Head of caudate nucleus (tissue), 42 donors: ENCODE data around the gene RPS6KA2.

Source experiments
- DNase-seq, 42 donors: peaks; one replicate each; pipeline versions ENCODE4 v3.0.0 to v3.0.0-alpha.2; 2020 to 2021; ENCODE audit warnings: mixed read lengths in 7 of 42
- intact Hi-C: fragments of 100-400 bp; cut with DNase I; formaldehyde crosslinking; loops from one replicate; pipeline ENCODE4 v1.15.0; 2022

The RPS6KA2 gene

DNA sequence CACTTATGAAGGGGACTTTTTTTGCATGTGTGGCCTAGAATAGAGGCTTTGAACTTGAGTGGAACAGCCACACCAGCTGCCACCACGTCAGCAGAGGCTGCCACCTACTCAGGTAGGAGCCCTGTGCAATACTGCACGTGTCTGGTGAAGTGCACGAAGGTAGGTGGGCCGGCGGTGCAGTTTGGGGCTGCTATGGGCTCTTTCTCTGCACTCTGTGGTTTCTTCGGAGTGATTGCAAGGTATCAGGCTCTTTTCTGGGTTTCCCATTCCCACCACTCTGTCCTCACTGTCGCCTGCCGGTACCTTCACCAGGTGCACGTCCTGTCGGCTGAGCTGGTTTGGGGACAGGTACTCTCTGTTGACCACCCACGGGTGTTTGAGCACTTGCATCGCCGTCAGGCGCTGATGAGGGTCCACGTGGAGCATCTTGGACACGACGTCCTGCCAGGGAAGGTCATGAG is 213.5 kb downstream of the RPS6KA2 start:
- peak in 6 of 42 donors; percentile 32 to 57 (median 36) for DNase-seq

GRCh38 chr6:166412911-166413384 is 214.1 kb downstream of the RPS6KA2 start:
- intact Hi-C loops = no loop called here

More for the DNA sequence above, 213.5 kb downstream of the RPS6KA2 start:
- intact Hi-C loops = no loop called here

GRCh38 chr6:166412156-166412910 is 214.7 kb downstream of the RPS6KA2 start:
- DNase-seq = peak in 1 of 42 donors; percentile 31
- intact Hi-C loops = no loop called here

More at GRCh38 chr6:166412911-166413384, 214.1 kb downstream of the RPS6KA2 start:
- no peak for DNase-seq

- peak in 1 of 42 donors; percentile 30 for DNase-seq
- intact Hi-C loops = no loop called here
These were observed 215.3 kb downstream of the RPS6KA2 start for GRCh38 chr6:166411721-166412151.

GRCh38 chr6:166411271-166411670 is 215.8 kb downstream of the RPS6KA2 start:
- intact Hi-C loops = no loop called here
- DNase-seq = peak in 1 of 42 donors; percentile 29

GRCh38 chr6:166410426-166410935 is 216.6 kb downstream of the RPS6KA2 start:
- DNase-seq = no peak
- intact Hi-C loops = no loop called here

GRCh38 chr6:166408936-166409755 is 217.9 kb downstream of the RPS6KA2 start:
- intact Hi-C loops = no loop called here
- no peak for DNase-seq

DNA sequence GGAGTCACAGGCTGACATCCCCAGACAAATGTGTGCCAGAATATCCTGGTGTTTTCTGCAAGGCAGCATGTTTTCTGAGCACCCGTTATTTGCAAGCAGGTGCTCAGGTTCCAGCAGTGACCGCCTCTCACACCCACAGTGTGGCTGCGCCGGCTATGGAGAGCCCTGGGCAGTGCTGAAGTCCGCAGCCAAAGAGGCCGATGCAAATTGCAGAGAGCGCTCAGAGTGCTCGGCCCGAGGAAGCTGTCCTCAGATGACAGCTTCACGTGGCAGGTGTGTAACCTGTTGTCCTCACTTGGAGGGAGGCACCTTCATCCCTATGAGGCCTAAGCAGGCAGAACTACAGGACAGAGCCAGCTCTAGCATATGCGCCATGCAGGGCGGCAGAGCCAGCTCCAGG is 220.9 kb downstream of the RPS6KA2 start:
- intact Hi-C loops = no loop called here
- DNase-seq = no peak

DNA sequence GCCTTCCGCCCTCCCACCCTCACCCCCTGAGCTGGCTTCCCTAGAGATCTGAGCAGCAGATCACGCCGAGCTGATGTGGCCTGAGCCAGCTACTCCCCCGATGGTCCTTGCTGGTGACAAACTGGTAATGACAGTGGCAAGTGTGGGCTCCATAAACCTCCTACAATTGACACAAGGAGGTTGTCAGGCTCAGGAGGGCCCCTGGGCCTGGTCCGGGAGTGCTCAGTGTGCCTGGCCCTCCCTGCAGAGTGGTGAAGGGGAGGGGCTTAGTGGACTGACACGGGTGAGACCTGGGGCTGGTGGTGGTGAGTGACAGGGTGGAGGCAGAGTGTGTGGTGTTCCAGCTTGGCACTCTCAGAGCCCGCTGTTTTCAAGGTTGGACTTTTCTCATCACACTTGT is 221.7 kb downstream of the RPS6KA2 start:
- intact Hi-C loops = no loop called here
- no peak for DNase-seq

DNA sequence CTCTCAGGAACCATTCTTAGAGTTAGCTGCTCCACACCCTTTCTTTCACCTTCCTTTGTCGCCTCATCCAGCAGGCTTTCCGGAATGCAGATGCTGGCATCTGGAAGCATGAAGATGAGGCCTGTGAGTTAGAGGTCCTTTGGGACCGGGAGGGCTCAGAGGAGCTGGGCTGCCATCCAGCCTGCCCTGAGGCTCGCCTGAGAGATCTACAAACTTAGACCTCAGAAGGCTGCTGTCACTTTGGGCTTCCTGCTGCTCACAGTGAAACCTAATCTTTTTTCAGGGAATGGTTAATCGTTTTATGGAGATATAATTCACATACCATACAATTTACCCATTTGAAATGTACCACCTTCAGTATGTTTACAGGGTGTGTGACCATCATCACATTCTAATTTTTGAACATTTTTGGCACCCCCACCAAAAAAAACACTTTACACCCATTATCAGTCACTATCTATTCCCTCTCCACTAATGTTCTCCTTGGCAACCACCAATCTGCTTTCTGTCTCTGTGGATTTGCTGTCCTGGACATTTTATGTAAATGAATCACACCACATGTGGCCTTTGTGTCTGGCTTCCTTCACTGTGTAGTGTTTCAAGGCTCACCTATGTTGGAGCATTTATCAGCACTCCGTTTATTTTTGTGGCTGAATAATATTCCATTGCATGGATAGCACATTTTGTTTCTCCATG is 224.3 kb downstream of the RPS6KA2 start:
- intact Hi-C loops = loop anchor here (5.0 kb wide), 1 partner anchor 125 kb away; no protein-coding TSS in a partner anchor
- DNase-seq = no peak

DNA sequence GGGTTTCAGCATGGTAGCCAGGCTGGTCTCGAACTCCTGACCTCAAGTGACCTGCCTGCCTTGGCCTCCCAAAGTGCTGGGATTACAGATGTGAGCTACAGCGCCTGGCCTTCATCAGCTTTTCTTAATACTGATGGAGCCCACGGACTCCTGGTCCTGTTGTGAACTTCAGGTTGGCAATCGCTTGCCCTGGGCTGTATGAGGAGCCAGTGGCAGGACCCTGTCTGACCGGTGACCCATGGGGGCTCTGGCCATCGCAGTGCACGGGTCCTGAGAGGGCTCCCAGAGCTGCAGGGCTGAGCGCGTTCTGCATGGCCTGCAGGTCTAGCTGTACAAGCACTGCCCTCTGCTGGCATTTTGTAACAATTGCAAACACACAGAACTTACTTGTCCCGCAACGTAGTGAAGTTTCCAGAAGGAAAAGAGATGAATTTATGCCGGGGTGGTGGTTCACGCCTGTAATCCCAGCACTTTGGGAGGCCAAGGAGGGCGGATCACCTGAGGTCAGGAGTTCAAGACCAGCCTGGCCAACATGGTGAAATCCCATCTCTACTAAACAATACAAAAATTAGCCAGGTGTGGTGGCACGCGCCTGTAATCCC is 226.3 kb downstream of the RPS6KA2 start:
- intact Hi-C loops = loop anchor here (5.0 kb wide), 1 partner anchor 123 kb away; no protein-coding TSS in a partner anchor
- peak in 41 of 42 donors; percentile 34 to 93 (median 79) for DNase-seq

DNA sequence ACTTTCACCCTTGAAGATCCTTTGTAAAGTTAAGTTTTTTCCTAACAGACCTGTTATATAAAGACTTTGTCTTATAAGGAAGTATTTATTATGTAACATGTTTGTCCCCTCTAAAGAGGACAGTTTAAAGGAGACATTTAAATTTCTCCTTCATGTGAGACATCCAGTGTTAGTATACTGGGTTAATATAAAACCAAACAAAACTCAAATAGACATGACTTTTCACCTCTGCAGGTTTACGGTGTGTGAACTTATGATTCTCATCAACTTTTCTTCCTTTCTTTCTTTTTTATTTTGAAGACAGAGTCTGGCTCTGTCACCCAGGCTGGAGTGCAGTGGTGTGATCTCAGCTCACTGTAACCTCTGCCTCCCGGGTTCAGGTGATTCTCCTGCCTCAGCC is 226.9 kb downstream of the RPS6KA2 start:
- no peak for DNase-seq
- intact Hi-C loops = loop anchor here (5.0 kb wide), 1 partner anchor 123 kb away; no protein-coding TSS in a partner anchor

- intact Hi-C loops = no loop called here
- no peak for DNase-seq
These were observed 228.7 kb downstream of the RPS6KA2 start for GRCh38 chr6:166398348-166398747.

- DNase-seq = peak in 1 of 42 donors; percentile 9
- intact Hi-C loops = no loop called here
These were observed 229.2 kb downstream of the RPS6KA2 start for GRCh38 chr6:166397849-166398248.

GRCh38 chr6:166395778-166396177 is 231.3 kb downstream of the RPS6KA2 start:
- intact Hi-C loops = no loop called here
- no peak for DNase-seq

DNA sequence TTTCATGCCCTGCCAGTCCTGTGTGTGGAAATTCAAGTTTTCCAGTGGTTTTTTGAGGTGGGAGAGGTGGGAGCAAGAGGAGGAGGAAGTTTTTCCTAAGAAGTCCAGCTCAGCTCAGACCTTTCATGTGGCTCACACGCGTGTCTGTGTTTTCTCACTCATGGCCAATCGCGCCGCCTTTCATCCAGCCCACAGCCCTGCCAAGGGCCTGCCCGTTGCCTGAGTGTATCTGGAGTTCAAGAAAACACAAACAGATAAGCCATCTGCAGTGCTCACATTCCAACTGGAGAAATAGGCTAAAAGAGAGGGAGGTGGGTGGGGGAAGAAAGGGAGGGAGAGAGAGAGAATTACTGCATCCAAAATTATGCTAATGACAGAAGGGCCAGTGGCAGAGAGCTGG is 231.7 kb downstream of the RPS6KA2 start:
- intact Hi-C loops = no loop called here

DNA sequence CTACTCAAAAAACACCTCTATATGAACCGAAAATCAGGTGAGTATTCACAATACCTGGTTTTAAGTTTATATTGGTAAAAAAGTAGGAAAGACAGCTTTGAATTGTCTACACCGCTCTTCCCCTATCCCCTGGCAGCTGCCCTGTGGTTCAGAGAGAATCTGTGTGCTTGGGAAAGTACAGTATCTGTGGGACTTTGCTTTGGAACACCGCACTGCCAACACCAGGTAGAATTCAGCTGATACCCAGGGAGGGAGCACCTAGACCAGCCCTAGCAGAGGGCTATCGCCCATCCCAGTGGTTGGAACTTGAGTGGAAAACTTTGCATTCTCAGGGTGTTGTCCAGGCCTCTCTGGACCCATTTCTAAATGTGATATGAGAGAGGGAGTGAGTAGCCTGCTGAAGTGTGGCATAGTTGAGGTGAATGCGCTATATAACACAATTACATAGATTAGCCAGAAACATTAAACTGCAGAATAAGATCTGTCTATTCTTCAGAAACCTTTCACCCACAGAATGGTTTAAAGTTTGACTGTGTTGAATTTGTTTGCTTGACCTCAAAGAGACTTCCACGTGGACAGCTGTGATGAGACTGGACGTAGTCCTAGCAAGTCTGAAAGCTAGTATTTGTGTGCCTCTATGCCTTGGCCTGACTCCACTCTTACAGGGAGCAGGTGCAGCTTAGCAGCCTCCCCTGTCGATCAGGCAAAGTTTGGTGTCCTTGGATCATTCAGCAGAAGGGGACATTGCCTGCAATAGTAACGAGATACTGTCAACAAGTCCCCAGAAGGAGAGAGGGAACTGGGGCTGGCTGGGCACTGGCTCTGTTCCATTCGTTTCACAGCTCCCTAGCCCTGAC is 232.8 kb downstream of the RPS6KA2 start:
- no peak for DNase-seq
- intact Hi-C loops = no loop called here

More for the DNA sequence above, 231.7 kb downstream of the RPS6KA2 start:
- DNase-seq = no peak

- no peak for DNase-seq
- intact Hi-C loops = no loop called here
These were observed 233.6 kb downstream of the RPS6KA2 start for GRCh38 chr6:166393535-166393823.
